ENCODE results near the gene SKA1. TPM values are rescaled to one million over a fixed set of nuclear protein-coding genes. Genes with fewer than 3 reads are reported as not detected.
"Not testable (repeated sequence)": the region's sequence is repeated elsewhere in the genome, so short reads cannot be mapped to it uniquely, and the experiment has no call there.

SKA1 gene
- polyA plus RNA-seq, 1 donor from 2014 or later: 0.90 TPM

DNA sequence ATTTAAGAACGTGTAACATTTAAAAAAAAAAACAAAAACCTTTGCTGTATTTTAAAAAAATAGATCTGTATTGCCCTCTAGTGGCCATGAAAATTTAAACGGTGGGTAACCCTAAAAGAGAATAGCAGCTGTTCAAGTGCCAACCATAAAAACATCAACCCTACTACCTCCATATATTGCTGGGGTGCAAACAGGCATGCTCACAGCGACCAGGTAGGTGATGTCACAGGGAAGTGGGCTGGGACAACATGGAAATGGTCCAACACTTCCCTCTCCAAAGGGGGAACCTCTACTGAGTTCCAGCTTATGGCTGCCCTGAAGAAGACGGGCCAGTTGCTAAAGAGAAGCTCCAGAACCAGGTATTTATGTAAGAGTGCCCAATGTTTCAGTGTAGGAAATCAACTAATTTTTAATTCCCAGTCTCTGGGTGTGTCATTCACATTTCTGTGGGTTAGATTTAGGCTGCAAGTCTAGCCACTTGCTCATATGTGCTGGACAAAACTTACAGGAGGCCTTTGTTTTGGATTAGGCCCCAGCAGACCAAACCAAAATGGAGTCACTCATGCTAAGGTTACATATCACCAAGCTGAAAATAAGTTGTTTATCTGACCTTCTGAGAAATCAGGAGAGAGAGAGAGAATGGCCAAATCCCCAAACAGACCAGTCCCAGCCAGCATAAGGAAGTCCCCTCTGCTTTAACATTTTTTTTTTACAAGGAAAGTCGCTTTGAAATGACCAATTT, 54.5 kb downstream of the SKA1 start:
- Mint-ChIP-seq H3K4me1 (no peaks in the 10 kb centered on the region), H3K27me3 (peaks cover 13% of the 10 kb centered on the region), H3K4me3 (no peak overlapping the region), H3K9me3 (peaks cover 0 to 8% (median 6%) of the 10 kb centered on the region in 3 donors), H3K27ac (no peak overlapping the region), H3K36me3 (no peaks in the 10 kb centered on the region)

DNA sequence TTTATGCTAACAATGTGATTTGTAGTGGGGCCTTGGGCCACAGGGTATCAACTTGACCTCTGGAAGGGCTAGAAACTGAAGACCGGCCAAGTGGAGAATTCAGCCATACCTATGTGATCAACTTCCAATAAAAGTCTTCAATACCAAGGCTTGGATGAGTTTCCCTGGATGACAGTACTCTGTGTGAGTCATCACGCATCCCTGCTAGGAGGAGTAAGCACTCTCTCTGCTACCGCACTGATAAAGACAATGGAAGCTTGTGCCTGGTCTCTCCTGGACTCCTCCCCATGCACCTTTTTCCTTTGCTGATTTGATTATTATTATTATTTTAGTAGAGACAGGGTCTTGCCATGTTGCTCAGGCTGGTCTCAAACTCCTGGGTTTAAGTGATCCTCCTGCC, 58.1 kb downstream of the SKA1 start:
- peaks cover 13% of the 10 kb centered on the region for H3K27me3 Mint-ChIP-seq
- H3K27ac Mint-ChIP-seq: no peak overlapping the region
- no peak overlapping the region for H3K4me3 Mint-ChIP-seq
- peaks cover 2% of the 10 kb centered on the region for H3K36me3 Mint-ChIP-seq
- peaks cover 0 to 3% (median 0%) of the 10 kb centered on the region in 3 donors for H3K9me3 Mint-ChIP-seq
- no peaks in the 10 kb centered on the region for H3K4me1 Mint-ChIP-seq

DNA sequence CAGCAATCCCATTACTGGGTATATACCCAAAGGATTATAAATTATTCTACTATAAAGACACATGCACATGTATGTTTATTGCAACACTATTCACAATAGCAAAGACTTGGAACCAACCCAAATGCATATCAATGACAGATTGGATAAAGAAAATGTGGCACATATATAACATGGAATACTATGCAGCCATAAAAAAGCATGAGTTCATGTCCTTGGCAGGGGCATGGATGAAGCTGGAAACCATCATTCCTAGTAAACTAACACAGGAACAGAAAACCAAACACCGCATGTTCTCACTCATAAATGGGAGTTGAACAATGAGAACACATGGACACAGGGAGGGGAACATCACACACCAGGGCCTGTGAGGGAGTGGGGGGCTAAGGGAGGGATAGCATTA, 61.9 kb downstream of the SKA1 start:
- not testable (repeated sequence) for H3K27ac Mint-ChIP-seq, H3K9me3 Mint-ChIP-seq

DNA sequence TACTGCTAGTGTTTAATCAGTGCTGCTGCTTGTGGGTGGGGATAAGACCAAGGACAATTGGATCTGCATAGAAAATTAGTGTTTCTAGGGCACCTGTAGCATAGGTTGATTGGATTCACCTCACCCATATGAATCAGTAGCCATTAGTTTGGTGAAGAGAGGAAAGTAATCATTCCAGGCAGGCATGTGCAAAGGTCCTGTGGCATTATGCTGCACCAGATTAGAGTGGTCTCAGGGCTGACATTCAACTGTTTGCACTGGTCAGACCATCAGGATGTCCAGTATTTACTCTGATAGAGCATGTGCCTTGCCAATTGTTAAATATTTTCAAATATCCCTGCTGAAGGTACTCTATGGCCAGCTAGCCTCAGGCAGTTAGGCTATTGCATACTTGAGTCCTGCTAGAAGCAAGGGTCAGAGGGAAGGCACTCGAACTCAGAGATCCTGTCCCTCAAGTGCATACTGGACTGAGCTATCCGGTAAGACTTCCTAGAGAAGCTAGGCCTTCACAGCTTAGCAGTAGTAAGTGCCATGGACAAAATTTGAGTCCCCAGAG, 64.7 kb downstream of the SKA1 start:
- Mint-ChIP-seq H3K27ac (no peak overlapping the region), H3K9me3 (peaks cover 3 to 11% (median 3%) of the 10 kb centered on the region in 3 donors), H3K4me1 (no peaks in the 10 kb centered on the region), H3K27me3 (peaks cover 4% of the 10 kb centered on the region), H3K36me3 (peaks cover 5% of the 10 kb centered on the region), H3K4me3 (no peak overlapping the region)

More for the DNA sequence above, 61.9 kb downstream of the SKA1 start:
- not testable (repeated sequence) for H3K4me1 Mint-ChIP-seq, H3K27me3 Mint-ChIP-seq, H3K36me3 Mint-ChIP-seq, H3K4me3 Mint-ChIP-seq

DNA sequence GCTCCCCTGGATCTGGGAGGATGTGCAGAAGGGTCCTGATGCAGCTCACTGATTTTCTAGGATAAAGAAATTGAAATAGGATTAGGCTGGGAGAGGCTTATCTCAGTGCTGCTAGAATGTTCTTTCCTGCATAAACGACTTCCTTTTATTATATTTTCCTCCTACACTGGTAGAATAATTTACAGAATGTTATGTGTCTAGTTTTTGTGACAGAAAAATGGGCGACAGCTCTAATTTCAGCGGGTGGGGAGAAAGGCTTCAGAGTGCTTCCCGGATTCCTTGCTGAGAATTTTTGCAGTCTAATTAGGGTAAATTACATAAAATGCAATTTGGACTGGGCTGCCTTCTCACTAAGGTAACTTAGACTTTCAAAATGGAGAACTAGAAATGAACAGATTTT, 66.2 kb downstream of the SKA1 start:
- Mint-ChIP-seq H3K36me3 (peaks cover 5% of the 10 kb centered on the region), H3K9me3 (peaks cover 3 to 15% (median 9%) of the 10 kb centered on the region in 3 donors)

DNA sequence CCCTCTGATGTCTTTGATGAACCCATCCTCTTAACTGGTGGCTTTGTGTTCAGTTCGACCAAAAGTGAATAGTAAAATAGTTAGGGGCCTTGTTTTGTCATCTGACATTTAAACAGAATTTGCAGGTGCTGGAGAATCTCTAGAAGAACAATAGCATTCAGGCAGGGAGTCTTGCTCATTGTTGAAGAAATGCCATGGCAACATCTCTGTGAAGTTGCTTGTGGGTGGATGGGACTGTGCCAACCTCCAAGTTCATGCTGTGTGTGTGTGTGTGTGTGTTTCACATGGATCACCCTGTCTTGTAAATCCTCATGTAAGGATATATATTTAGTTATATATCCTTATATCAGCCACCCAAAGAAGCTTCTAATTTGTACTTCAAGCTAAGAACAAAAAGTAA, 66.7 kb downstream of the SKA1 start:
- Mint-ChIP-seq H3K27me3 (no peaks in the 10 kb centered on the region), H3K27ac (no peak overlapping the region), H3K36me3 (peaks cover 5% of the 10 kb centered on the region), H3K4me3 (no peak overlapping the region), H3K4me1 (peaks cover 0 to 2% (median 0%) of the 10 kb centered on the region in 3 donors), H3K9me3 (peaks cover 3 to 15% (median 7%) of the 10 kb centered on the region in 3 donors)

More for the DNA sequence above, 66.2 kb downstream of the SKA1 start:
- peaks cover under 1% of the 10 kb centered on the region for H3K27me3 Mint-ChIP-seq
- no peak overlapping the region for H3K4me3 Mint-ChIP-seq
- H3K27ac Mint-ChIP-seq: no peak overlapping the region
- peaks cover 0 to 2% (median 0%) of the 10 kb centered on the region in 3 donors for H3K4me1 Mint-ChIP-seq

Other genes starting within 250 kb of the SKA1 start
- 1.2 TPM for gene MYO5B, start 179.9 kb upstream of the SKA1 start, polyA plus RNA-seq
- not detected for gene CFAP53, start 108.6 kb upstream of the SKA1 start, polyA plus RNA-seq
- 42.6 TPM for gene MBD1, start 93.5 kb upstream of the SKA1 start, polyA plus RNA-seq
- gene CXXC1, start 87.4 kb upstream of the SKA1 start, polyA plus RNA-seq: 98.6 TPM
- gene MAPK4, start 185.0 kb downstream of the SKA1 start, polyA plus RNA-seq: not detected

All from IgD-negative memory B cell (primary cell).